C4-2B (cell line): ENCODE data around the gene CDK5RAP1.

Experiments
- H3K27ac ChIP-seq: fragments of 450-650 bp; 2 replicates; pipeline ENCODE4 v1.5.1; 2017
- CTCF ChIP-seq: fragments of 450-650 bp; conservative IDR thresholded peaks from 2 replicates; pipeline ENCODE4 v1.5.1; 2017; ENCODE audit warnings: mild to moderate bottlenecking
- ZFX ChIP-seq: fragments of 450-650 bp; IDR thresholded peaks from 2 replicates; pipeline ENCODE4 v1.6.1; 2017

CDK5RAP1 gene

GRCh38 chr20:33337119-33337518 is 64.2 kb downstream of the CDK5RAP1 start:
- no peak for TF ChIP-seq ZFX
- TF ChIP-seq CTCF = no peak
- no peak overlapping the region for H3K27ac ChIP-seq

GRCh38 chr20:33336375-33336774 is 64.9 kb downstream of the CDK5RAP1 start:
- no peak for TF ChIP-seq ZFX
- no peak for TF ChIP-seq CTCF
- H3K27ac ChIP-seq = no peak overlapping the region

- TF ChIP-seq ZFX = no peak
- no peak for TF ChIP-seq CTCF
- H3K27ac ChIP-seq = no peak overlapping the region
Measured at GRCh38 chr20:33334111-33334510, 67.2 kb downstream of the CDK5RAP1 start.

GRCh38 chr20:33333616-33334015 is 67.7 kb downstream of the CDK5RAP1 start:
- H3K27ac ChIP-seq = no peak overlapping the region
- TF ChIP-seq CTCF (no peak), ZFX (no peak)

GRCh38 chr20:33332905-33333456 is 68.3 kb downstream of the CDK5RAP1 start:
- no peak overlapping the region for H3K27ac ChIP-seq
- TF ChIP-seq ZFX = no peak
- TF ChIP-seq CTCF = no peak

GRCh38 chr20:33328157-33329137 is 72.9 kb downstream of the CDK5RAP1 start:
- no peak overlapping the region for H3K27ac ChIP-seq
- TF ChIP-seq CTCF (no peak), ZFX (no peak)

- TF ChIP-seq ZFX = no peak
- no peak overlapping the region for H3K27ac ChIP-seq
Measured at GRCh38 chr20:33325350-33325749, 76.0 kb downstream of the CDK5RAP1 start.
